Activated CD4-positive, alpha-beta T cell treated with anti-CD3 and anti-CD28 coated beads, Interleukin-2, amount 10 ng/mL, durations not matched to agents 7 days and 5 days (primary cell): ENCODE measurements around the gene CUBN. TPM values are rescaled to one million over a fixed set of nuclear protein-coding genes. Genes with fewer than 3 reads are reported as not detected.

ENCODE experiments used
- CTCF ChIA-PET: fragments of 350-600 bp; sonication (Branson Sonifier 250); formaldehyde crosslinking; loops from one replicate; lab custom pipeline; 2021; ENCODE audit warnings: antibody characterized with exemption; lab: Charles Lee
- POLR2A ChIA-PET: fragments of 350-600 bp; sonication (Branson Sonifier 250); formaldehyde crosslinking; loops from one replicate; lab custom pipeline; 2021; ENCODE audit warnings: antibody characterized with exemption; lab: Charles Lee
- DNase-seq: peaks from one replicate; pipeline ENCODE4 v3.0.0-alpha.2; 2020
- H3K27ac Mint-ChIP-seq: one replicate; pipeline ENCODE4 v1.8.0; 2021; ENCODE audit warnings: mild to moderate bottlenecking, moderate library complexity, mixed read lengths
- H3K27me3 Mint-ChIP-seq: one replicate; pipeline ENCODE4 v1.8.0; 2021; ENCODE audit warnings: mixed read lengths
- H3K36me3 Mint-ChIP-seq: one replicate; pipeline ENCODE4 v1.8.0; 2021; ENCODE audit warnings: low read depth, mixed read lengths
- H3K4me1 Mint-ChIP-seq: one replicate; pipeline ENCODE4 v1.8.0; 2021; ENCODE audit warnings: mixed read lengths
- H3K4me3 Mint-ChIP-seq: one replicate; pipeline ENCODE4 v1.8.0; 2021; ENCODE audit warnings: mild to moderate bottlenecking, moderate library complexity, mixed read lengths
- H3K9me3 Mint-ChIP-seq: one replicate; pipeline ENCODE4 v1.8.0; 2021; ENCODE audit warnings: mixed read lengths
- total RNA-seq, 2 experiments: library from RNA; stranded (reverse); gene quantifications; one replicate each; pipeline ENCODE4 v1.2.3, GENCODE V29; 2021

CUBN gene
- total RNA-seq, 2 experiments from 2014 or later: 2.4 to 2.5 TPM

GRCh38 chr10:16947069-16947468, 182.5 kb downstream of the CUBN start:
- ChIA-PET POLR2A (no interaction called here), CTCF (interaction anchor here (1.0 kb wide), 1 partner anchor 57 kb away, joined by 3 read pairs; no protein-coding TSS in a partner anchor)

GRCh38 chr10:16945593-16945992, 184.0 kb downstream of the CUBN start:
- DNase-seq: no peak
- Mint-ChIP-seq H3K4me1 (peaks cover 9% of the 10 kb centered on the region), H3K4me3 (no peak overlapping the region), H3K27me3 (no peaks in the 10 kb centered on the region), H3K9me3 (no peaks in the 10 kb centered on the region), H3K27ac (no peak overlapping the region), H3K36me3 (no peaks in the 10 kb centered on the region)
- ChIA-PET POLR2A (no interaction called here), CTCF (no interaction called here)

More at GRCh38 chr10:16947069-16947468, 182.5 kb downstream of the CUBN start:
- no peak overlapping the region for H3K27ac Mint-ChIP-seq
- H3K4me1 Mint-ChIP-seq: peaks cover 20% of the 10 kb centered on the region
- H3K27me3 Mint-ChIP-seq: no peaks in the 10 kb centered on the region
- H3K9me3 Mint-ChIP-seq: no peaks in the 10 kb centered on the region
- no peak for DNase-seq
- H3K4me3 Mint-ChIP-seq: no peak overlapping the region
- no peaks in the 10 kb centered on the region for H3K36me3 Mint-ChIP-seq

- Mint-ChIP-seq H3K9me3 (no peaks in the 10 kb centered on the region), H3K4me3 (no peak overlapping the region), H3K36me3 (no peaks in the 10 kb centered on the region), H3K27ac (no peak overlapping the region), H3K27me3 (no peaks in the 10 kb centered on the region), H3K4me1 (peaks cover 9% of the 10 kb centered on the region)
- no peak for DNase-seq
- POLR2A ChIA-PET: no interaction called here
- CTCF ChIA-PET: no interaction called here
Observed at GRCh38 chr10:16944986-16945385, 184.6 kb downstream of the CUBN start.

- Mint-ChIP-seq H3K4me1 (peaks cover 7% of the 10 kb centered on the region), H3K4me3 (no peak overlapping the region), H3K27me3 (no peaks in the 10 kb centered on the region), H3K36me3 (no peaks in the 10 kb centered on the region), H3K27ac (peak overlapping the region; percentile 2), H3K9me3 (no peaks in the 10 kb centered on the region)
- no peak for DNase-seq
- POLR2A ChIA-PET: no interaction called here
- CTCF ChIA-PET: no interaction called here
Observed at GRCh38 chr10:16944402-16944801, 185.2 kb downstream of the CUBN start.

GRCh38 chr10:16943295-16944285, 186.0 kb downstream of the CUBN start:
- Mint-ChIP-seq H3K27me3 (no peaks in the 10 kb centered on the region), H3K4me1 (peaks cover 7% of the 10 kb centered on the region), H3K27ac (no peak overlapping the region), H3K4me3 (no peak overlapping the region), H3K9me3 (no peaks in the 10 kb centered on the region), H3K36me3 (no peaks in the 10 kb centered on the region)
- no peak for DNase-seq
- POLR2A ChIA-PET: no interaction called here
- CTCF ChIA-PET: no interaction called here

GRCh38 chr10:16942381-16943078, 187.1 kb downstream of the CUBN start:
- H3K27ac Mint-ChIP-seq: no peak overlapping the region
- H3K4me1 Mint-ChIP-seq: peaks cover 7% of the 10 kb centered on the region
- POLR2A ChIA-PET: no interaction called here
- CTCF ChIA-PET: no interaction called here
- H3K36me3 Mint-ChIP-seq: no peaks in the 10 kb centered on the region
- DNase-seq: no peak
- no peaks in the 10 kb centered on the region for H3K9me3 Mint-ChIP-seq
- no peaks in the 10 kb centered on the region for H3K27me3 Mint-ChIP-seq
- no peak overlapping the region for H3K4me3 Mint-ChIP-seq

GRCh38 chr10:16941870-16942269, 187.7 kb downstream of the CUBN start:
- no peak for DNase-seq
- POLR2A ChIA-PET: no interaction called here
- CTCF ChIA-PET: no interaction called here

GRCh38 chr10:16941067-16941466, 188.5 kb downstream of the CUBN start:
- no peak for DNase-seq
- Mint-ChIP-seq H3K27me3 (no peaks in the 10 kb centered on the region), H3K4me1 (peaks cover 7% of the 10 kb centered on the region), H3K36me3 (no peaks in the 10 kb centered on the region), H3K4me3 (no peak overlapping the region), H3K27ac (no peak overlapping the region), H3K9me3 (no peaks in the 10 kb centered on the region)
- ChIA-PET POLR2A (no interaction called here), CTCF (no interaction called here)

More at GRCh38 chr10:16941870-16942269, 187.7 kb downstream of the CUBN start:
- Mint-ChIP-seq H3K27ac (no peak overlapping the region), H3K27me3 (no peaks in the 10 kb centered on the region), H3K36me3 (no peaks in the 10 kb centered on the region), H3K4me3 (no peak overlapping the region), H3K4me1 (peaks cover 7% of the 10 kb centered on the region), H3K9me3 (no peaks in the 10 kb centered on the region)

GRCh38 chr10:16938952-16939351, 190.7 kb downstream of the CUBN start:
- POLR2A ChIA-PET: no interaction called here
- no peak for DNase-seq
- no peaks in the 10 kb centered on the region for H3K4me1 Mint-ChIP-seq
- no peak overlapping the region for H3K4me3 Mint-ChIP-seq
- no peaks in the 10 kb centered on the region for H3K27me3 Mint-ChIP-seq
- H3K9me3 Mint-ChIP-seq: no peaks in the 10 kb centered on the region
- CTCF ChIA-PET: no interaction called here
- H3K36me3 Mint-ChIP-seq: no peaks in the 10 kb centered on the region
- no peak overlapping the region for H3K27ac Mint-ChIP-seq

GRCh38 chr10:16934461-16934860, 195.2 kb downstream of the CUBN start:
- H3K36me3 Mint-ChIP-seq: no peaks in the 10 kb centered on the region
- no peak overlapping the region for H3K27ac Mint-ChIP-seq
- H3K27me3 Mint-ChIP-seq: no peaks in the 10 kb centered on the region
- ChIA-PET CTCF (no interaction called here), POLR2A (no interaction called here)
- no peak overlapping the region for H3K4me3 Mint-ChIP-seq
- H3K9me3 Mint-ChIP-seq: no peaks in the 10 kb centered on the region
- no peaks in the 10 kb centered on the region for H3K4me1 Mint-ChIP-seq
- DNase-seq: no peak

GRCh38 chr10:16933783-16934182, 195.8 kb downstream of the CUBN start:
- no peak for DNase-seq
- H3K9me3 Mint-ChIP-seq: no peaks in the 10 kb centered on the region

GRCh38 chr10:16931930-16932329, 197.7 kb downstream of the CUBN start:
- POLR2A ChIA-PET: no interaction called here
- no peak overlapping the region for H3K4me3 Mint-ChIP-seq
- no peaks in the 10 kb centered on the region for H3K9me3 Mint-ChIP-seq
- no peaks in the 10 kb centered on the region for H3K4me1 Mint-ChIP-seq
- H3K36me3 Mint-ChIP-seq: no peaks in the 10 kb centered on the region
- no peak overlapping the region for H3K27ac Mint-ChIP-seq
- CTCF ChIA-PET: no interaction called here
- no peaks in the 10 kb centered on the region for H3K27me3 Mint-ChIP-seq
- DNase-seq: no peak

More at GRCh38 chr10:16933783-16934182, 195.8 kb downstream of the CUBN start:
- Mint-ChIP-seq H3K4me1 (no peaks in the 10 kb centered on the region), H3K36me3 (no peaks in the 10 kb centered on the region), H3K27ac (no peak overlapping the region), H3K4me3 (no peak overlapping the region), H3K27me3 (no peaks in the 10 kb centered on the region)
- CTCF ChIA-PET: no interaction called here
- POLR2A ChIA-PET: no interaction called here

- H3K4me3 Mint-ChIP-seq: no peak overlapping the region
- H3K27me3 Mint-ChIP-seq: no peaks in the 10 kb centered on the region
- H3K9me3 Mint-ChIP-seq: no peaks in the 10 kb centered on the region
- H3K27ac Mint-ChIP-seq: no peak overlapping the region
- no peaks in the 10 kb centered on the region for H3K36me3 Mint-ChIP-seq
- ChIA-PET POLR2A (no interaction called here), CTCF (no interaction called here)
- no peak for DNase-seq
- H3K4me1 Mint-ChIP-seq: no peaks in the 10 kb centered on the region
Observed at GRCh38 chr10:16930540-16930939, 199.1 kb downstream of the CUBN start.
